H1 (cell line): ENCODE data around the gene DHDH.

Experiments used
- EP300 ChIP-seq, 2 experiments: IDR thresholded peaks; 1 replicate in 1 of 2; 2 replicates in 1 of 2; pipeline ENCODE4 v1.6.1; 2011 to 2012; ENCODE audit warnings: low read depth in 2 of 2, low read length in 2 of 2, mild to moderate bottlenecking in 2 of 2, borderline replicate concordance in 1 of 2, inconsistent platforms in 1 of 2, moderate library complexity in 1 of 2
- EZH2 ChIP-seq: fragments of 200-600 bp; sonication (generic); IDR thresholded peaks from 2 replicates; pipeline ENCODE4 v1.7.1; 2012; ENCODE audit warnings: low read depth, mild to moderate bottlenecking, moderate library complexity, low read length, inconsistent platforms; ENCODE audit not compliant: severe bottlenecking
- GABPA ChIP-seq: IDR thresholded peaks from 2 replicates; pipeline ENCODE4 v1.6.1; 2011; ENCODE audit warnings: mild to moderate bottlenecking, low read length, moderate library complexity, borderline replicate concordance; ENCODE audit not compliant: insufficient read depth
- PHF8 ChIP-seq: fragments of 200-600 bp; sonication (generic); conservative IDR thresholded peaks from 2 replicates; pipeline ENCODE4 v1.7.1; 2012; ENCODE audit warnings: low read depth, mild to moderate bottlenecking, inconsistent platforms, low read length, moderate library complexity
- POLR2A ChIP-seq, 2 experiments: IDR thresholded peaks; 1 replicate in 1 of 2; 2 replicates in 1 of 2; pipeline ENCODE4 v1.6.1; 2011; ENCODE audit warnings: low read depth in 2 of 2, low read length in 2 of 2, mild to moderate bottlenecking in 2 of 2; ENCODE audit errors: control extremely low read depth in 1 of 2
- RXRA ChIP-seq: IDR thresholded peaks from 2 replicates; pipeline ENCODE4 v1.6.1; 2011; ENCODE audit warnings: low read depth, mild to moderate bottlenecking, low read length, moderate library complexity; ENCODE audit not compliant: insufficient read depth
- TAF1 ChIP-seq: IDR thresholded peaks from 2 replicates; pipeline ENCODE4 v1.6.1; 2011; ENCODE audit warnings: mild to moderate bottlenecking, low read depth, low read length
- ZNF274 ChIP-seq: IDR thresholded peaks from 2 replicates; pipeline ENCODE4 v1.7.0; 2012; ENCODE audit warnings: low read length, borderline replicate concordance; ENCODE audit errors: extremely low read depth
- TF ChIP-seq, protein P1 (sequence below), 3 experiments: IDR thresholded peaks; 1 replicate in 2 of 3; 2 replicates in 1 of 3; pipeline versions ENCODE4 v1.5.1 to v1.6.1; 2011; ENCODE audit warnings: low read length in 3 of 3, mild to moderate bottlenecking in 3 of 3, inconsistent platforms in 2 of 3, low read depth in 1 of 3, moderate library complexity in 1 of 3; ENCODE audit not compliant: insufficient read depth in 1 of 3; ENCODE audit errors: control extremely low read depth in 1 of 3

DNA sequence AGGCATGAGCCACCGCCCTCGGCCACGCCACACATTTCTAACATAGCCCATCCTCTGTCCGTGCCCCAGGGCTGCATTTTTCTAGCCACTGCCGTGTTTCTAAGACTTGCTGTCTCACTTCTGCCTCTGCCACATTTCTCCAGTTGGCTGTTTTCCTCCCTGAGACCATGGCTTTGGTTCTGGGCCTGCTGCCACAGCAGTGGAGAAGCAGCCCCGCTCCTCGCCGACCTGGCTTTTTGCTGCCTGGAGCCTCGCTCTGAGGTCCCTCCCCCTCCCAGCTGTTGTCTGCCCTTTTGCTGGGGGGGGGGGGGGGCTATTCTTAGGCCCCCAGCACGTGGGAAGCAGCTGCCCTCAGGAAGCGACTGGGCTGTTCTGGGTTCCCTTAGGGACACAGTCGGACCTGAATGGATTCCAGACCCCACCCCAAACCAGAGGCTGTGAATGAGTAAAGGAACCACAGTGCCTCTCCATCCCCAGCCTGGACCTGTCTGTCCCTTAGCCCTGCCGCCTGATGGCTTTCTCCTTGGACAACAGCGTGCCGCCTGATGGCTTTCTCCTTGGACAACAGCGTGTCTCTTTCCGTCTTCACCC lies 56.3 kb downstream of the DHDH start:
- TF ChIP-seq ZNF274 (no peak), RXRA (no peak), GABPA (no peak), EP300 (IDR thresholded peaks at IDR 0.05; ENCODE audit: borderline replicate concordance in 1 of 2, low read depth in 2 of 2, low read length in 2 of 2) (no peak), PHF8 (no peak), TAF1 (no peak), EZH2 (no peak), POLR2A (IDR thresholded peaks at IDR 0.05; ENCODE audit: control extremely low read depth in 1 of 2, low read depth in 2 of 2, low read length in 2 of 2) (no peak)
- TF ChIP-seq, protein P1, sequence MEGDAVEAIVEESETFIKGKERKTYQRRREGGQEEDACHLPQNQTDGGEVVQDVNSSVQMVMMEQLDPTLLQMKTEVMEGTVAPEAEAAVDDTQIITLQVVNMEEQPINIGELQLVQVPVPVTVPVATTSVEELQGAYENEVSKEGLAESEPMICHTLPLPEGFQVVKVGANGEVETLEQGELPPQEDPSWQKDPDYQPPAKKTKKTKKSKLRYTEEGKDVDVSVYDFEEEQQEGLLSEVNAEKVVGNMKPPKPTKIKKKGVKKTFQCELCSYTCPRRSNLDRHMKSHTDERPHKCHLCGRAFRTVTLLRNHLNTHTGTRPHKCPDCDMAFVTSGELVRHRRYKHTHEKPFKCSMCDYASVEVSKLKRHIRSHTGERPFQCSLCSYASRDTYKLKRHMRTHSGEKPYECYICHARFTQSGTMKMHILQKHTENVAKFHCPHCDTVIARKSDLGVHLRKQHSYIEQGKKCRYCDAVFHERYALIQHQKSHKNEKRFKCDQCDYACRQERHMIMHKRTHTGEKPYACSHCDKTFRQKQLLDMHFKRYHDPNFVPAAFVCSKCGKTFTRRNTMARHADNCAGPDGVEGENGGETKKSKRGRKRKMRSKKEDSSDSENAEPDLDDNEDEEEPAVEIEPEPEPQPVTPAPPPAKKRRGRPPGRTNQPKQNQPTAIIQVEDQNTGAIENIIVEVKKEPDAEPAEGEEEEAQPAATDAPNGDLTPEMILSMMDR (IDR thresholded peaks at IDR 0.05; ENCODE audit: control extremely low read depth in 1 of 3, insufficient read depth in 1 of 3, low read depth in 1 of 3, low read length in 3 of 3) = no peak
